WTC11 (cell line): Measurements from ENCODE around the gene PPP2R2C.

Source experiments
- CBFB ChIP-seq: sonication (generic); formaldehyde crosslinking; IDR thresholded peaks from 2 replicates; pipeline ENCODE4 v1.8.1; 2022; ENCODE audit warnings: mild to moderate bottlenecking, low read depth, missing genetic modification reagents
- CREM ChIP-seq: sonication (generic); formaldehyde crosslinking; IDR thresholded peaks from 2 replicates; pipeline ENCODE4 v1.8.1; 2022; ENCODE audit warnings: mild to moderate bottlenecking, missing genetic modification reagents, moderate library complexity
- ETV6 ChIP-seq: sonication (generic); formaldehyde crosslinking; IDR thresholded peaks from 2 replicates; pipeline ENCODE4 v1.8.1; 2022; ENCODE audit warnings: mild to moderate bottlenecking, missing genetic modification reagents
- FOXP1 ChIP-seq: sonication (generic); formaldehyde crosslinking; IDR thresholded peaks from 2 replicates; pipeline ENCODE4 v1.8.0; 2022; ENCODE audit warnings: missing genetic modification reagents, mild to moderate bottlenecking, moderate library complexity, borderline replicate concordance
- GABPB1 ChIP-seq: sonication (generic); formaldehyde crosslinking; IDR thresholded peaks from 2 replicates; pipeline ENCODE4 v1.8.1; 2023; ENCODE audit warnings: mild to moderate bottlenecking, missing genetic modification reagents
- IRF2 ChIP-seq: sonication (generic); formaldehyde crosslinking; IDR thresholded peaks from 2 replicates; pipeline ENCODE4 v1.8.0; 2022; ENCODE audit warnings: low read depth, missing genetic modification reagents, borderline replicate concordance
- JAZF1 ChIP-seq: fragments of 250-450 bp; sonication (Bioruptor Pico); IDR thresholded peaks from 2 replicates; pipeline ENCODE4 v1.9.0; 2021; ENCODE audit warnings: moderate library complexity, mild to moderate bottlenecking, inconsistent platforms
- JUN ChIP-seq: sonication (generic); formaldehyde crosslinking; IDR thresholded peaks from 2 replicates; pipeline ENCODE4 v1.8.0; 2023; ENCODE audit warnings: mild to moderate bottlenecking, missing genetic modification reagents
- SP1 ChIP-seq: sonication (generic); formaldehyde crosslinking; conservative IDR thresholded peaks from 2 replicates; pipeline ENCODE4 v1.8.1; 2022; ENCODE audit warnings: missing genetic modification reagents
- USF2 ChIP-seq: sonication (generic); formaldehyde crosslinking; IDR thresholded peaks from 2 replicates; pipeline ENCODE4 v1.8.1; 2023; ENCODE audit warnings: mild to moderate bottlenecking, missing genetic modification reagents, moderate library complexity
- ZNF416 ChIP-seq: fragments of 250-450 bp; sonication (Bioruptor Pico); IDR thresholded peaks from 2 replicates; pipeline ENCODE4 v1.9.0; 2021; ENCODE audit warnings: mild to moderate bottlenecking, inconsistent platforms
- TF ChIP-seq, protein P1 (sequence below): fragments of 200-600 bp; IDR thresholded peaks from 2 replicates; pipeline ENCODE4 v1.8.0; 2022; ENCODE audit warnings: antibody characterized with exemption
- TF ChIP-seq, protein P2 (sequence below): sonication (generic); formaldehyde crosslinking; IDR thresholded peaks from 2 replicates; pipeline ENCODE4 v1.8.0; 2022; ENCODE audit warnings: mild to moderate bottlenecking, missing genetic modification reagents
- TF ChIP-seq, protein P3 (sequence below): sonication (generic); formaldehyde crosslinking; IDR thresholded peaks from 2 replicates; pipeline ENCODE4 v1.8.1; 2022; ENCODE audit warnings: missing genetic modification reagents, borderline replicate concordance

DNA sequence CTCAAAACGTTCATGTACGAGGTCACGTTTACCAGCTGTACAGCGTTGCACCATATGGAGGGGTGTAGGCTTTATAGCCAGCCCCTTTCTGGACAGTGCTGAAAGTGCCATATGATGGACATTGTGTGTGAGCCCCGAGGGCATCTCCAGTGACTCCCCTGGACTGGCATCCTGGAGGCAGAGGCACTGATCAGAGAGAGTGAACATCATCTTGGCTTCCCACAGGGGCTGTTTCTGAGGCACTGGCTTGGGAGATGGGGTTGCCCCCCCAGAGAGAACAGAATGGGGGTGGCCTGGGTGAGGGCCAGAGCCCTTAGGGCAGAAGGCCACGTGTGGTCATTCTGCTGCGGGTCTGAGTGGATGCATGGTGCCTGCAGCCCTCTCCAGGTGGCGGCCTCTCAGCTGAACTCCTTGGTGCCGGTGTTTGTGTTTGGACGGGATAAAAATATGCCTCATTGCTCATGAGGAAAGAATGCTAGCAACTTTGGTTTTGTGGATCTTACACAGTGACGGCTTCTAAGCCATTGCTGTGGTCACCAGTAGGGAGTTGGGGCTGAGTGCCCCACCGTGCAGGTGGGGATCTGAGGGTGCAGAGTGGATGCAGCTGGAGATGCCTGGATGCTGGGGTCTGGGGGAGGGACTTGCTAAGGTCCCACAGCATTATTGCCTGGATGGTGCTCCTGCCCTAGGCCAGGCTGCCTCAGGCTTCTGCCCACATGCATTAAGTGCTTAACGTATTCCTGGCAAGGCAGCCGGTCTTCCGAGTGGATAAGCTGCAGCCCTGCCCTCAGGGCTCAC is 199.4 kb downstream of the PPP2R2C start:
- TF ChIP-seq, protein P1, sequence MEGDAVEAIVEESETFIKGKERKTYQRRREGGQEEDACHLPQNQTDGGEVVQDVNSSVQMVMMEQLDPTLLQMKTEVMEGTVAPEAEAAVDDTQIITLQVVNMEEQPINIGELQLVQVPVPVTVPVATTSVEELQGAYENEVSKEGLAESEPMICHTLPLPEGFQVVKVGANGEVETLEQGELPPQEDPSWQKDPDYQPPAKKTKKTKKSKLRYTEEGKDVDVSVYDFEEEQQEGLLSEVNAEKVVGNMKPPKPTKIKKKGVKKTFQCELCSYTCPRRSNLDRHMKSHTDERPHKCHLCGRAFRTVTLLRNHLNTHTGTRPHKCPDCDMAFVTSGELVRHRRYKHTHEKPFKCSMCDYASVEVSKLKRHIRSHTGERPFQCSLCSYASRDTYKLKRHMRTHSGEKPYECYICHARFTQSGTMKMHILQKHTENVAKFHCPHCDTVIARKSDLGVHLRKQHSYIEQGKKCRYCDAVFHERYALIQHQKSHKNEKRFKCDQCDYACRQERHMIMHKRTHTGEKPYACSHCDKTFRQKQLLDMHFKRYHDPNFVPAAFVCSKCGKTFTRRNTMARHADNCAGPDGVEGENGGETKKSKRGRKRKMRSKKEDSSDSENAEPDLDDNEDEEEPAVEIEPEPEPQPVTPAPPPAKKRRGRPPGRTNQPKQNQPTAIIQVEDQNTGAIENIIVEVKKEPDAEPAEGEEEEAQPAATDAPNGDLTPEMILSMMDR = no peak
- TF ChIP-seq, protein P2, sequence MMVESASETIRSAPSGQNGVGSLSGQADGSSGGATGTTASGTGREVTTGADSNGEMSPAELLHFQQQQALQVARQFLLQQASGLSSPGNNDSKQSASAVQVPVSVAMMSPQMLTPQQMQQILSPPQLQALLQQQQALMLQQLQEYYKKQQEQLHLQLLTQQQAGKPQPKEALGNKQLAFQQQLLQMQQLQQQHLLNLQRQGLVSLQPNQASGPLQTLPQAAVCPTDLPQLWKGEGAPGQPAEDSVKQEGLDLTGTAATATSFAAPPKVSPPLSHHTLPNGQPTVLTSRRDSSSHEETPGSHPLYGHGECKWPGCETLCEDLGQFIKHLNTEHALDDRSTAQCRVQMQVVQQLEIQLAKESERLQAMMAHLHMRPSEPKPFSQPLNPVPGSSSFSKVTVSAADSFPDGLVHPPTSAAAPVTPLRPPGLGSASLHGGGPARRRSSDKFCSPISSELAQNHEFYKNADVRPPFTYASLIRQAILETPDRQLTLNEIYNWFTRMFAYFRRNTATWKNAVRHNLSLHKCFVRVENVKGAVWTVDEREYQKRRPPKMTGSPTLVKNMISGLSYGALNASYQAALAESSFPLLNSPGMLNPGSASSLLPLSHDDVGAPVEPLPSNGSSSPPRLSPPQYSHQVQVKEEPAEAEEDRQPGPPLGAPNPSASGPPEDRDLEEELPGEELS (CRISPR knock-in tag) = no peak
- TF ChIP-seq, protein P3, sequence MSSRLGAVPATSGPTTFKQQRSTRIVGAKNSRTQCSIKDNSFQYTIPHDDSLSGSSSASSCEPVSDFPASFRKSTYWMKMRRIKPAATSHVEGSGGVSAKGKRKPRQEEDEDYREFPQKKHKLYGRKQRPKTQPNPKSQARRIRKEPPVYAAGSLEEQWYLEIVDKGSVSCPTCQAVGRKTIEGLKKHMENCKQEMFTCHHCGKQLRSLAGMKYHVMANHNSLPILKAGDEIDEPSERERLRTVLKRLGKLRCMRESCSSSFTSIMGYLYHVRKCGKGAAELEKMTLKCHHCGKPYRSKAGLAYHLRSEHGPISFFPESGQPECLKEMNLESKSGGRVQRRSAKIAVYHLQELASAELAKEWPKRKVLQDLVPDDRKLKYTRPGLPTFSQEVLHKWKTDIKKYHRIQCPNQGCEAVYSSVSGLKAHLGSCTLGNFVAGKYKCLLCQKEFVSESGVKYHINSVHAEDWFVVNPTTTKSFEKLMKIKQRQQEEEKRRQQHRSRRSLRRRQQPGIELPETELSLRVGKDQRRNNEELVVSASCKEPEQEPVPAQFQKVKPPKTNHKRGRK (CRISPR knock-in tag) = no peak
- TF ChIP-seq ZNF416 (CRISPR knock-in tag) (no peak), JUN (CRISPR knock-in tag) (no peak), CBFB (CRISPR knock-in tag) (no peak), FOXP1 (CRISPR knock-in tag) (no peak), GABPB1 (CRISPR knock-in tag) (no peak), ETV6 (CRISPR knock-in tag) (no peak), CREM (CRISPR knock-in tag) (no peak), JAZF1 (no peak), USF2 (no peak), IRF2 (CRISPR knock-in tag) (no peak), SP1 (no peak)
